Mesenteric fat pad (tissue), 1 donor: ENCODE measurements around the gene FOXL1. TPM values are rescaled to one million over a fixed set of nuclear protein-coding genes. Genes with fewer than 3 reads are reported as not detected.
A peak's percentile ranks its signal among the peaks of the same experiment; 100 is the strongest.

Source experiments
- DNase-seq: peaks from one replicate; pipeline ENCODE4 v3.0.0-alpha.2; 2020; ENCODE audit warnings: low spot score
- total RNA-seq: library from RNA; stranded (reverse); fragmentation: NEBNext Ultra II Directional; extraction: Animal tissue kit (Norgen Biotek cat#: 25700); gene quantifications from one replicate; pipeline ENCODE4 v1.2.1, GENCODE V29; 2021
- donor health status: DM: yes; HTN: yes; CAD: no.

FOXL1 gene
- total RNA-seq, 1 donor from 2014 or later = 0.26 TPM

DNA sequence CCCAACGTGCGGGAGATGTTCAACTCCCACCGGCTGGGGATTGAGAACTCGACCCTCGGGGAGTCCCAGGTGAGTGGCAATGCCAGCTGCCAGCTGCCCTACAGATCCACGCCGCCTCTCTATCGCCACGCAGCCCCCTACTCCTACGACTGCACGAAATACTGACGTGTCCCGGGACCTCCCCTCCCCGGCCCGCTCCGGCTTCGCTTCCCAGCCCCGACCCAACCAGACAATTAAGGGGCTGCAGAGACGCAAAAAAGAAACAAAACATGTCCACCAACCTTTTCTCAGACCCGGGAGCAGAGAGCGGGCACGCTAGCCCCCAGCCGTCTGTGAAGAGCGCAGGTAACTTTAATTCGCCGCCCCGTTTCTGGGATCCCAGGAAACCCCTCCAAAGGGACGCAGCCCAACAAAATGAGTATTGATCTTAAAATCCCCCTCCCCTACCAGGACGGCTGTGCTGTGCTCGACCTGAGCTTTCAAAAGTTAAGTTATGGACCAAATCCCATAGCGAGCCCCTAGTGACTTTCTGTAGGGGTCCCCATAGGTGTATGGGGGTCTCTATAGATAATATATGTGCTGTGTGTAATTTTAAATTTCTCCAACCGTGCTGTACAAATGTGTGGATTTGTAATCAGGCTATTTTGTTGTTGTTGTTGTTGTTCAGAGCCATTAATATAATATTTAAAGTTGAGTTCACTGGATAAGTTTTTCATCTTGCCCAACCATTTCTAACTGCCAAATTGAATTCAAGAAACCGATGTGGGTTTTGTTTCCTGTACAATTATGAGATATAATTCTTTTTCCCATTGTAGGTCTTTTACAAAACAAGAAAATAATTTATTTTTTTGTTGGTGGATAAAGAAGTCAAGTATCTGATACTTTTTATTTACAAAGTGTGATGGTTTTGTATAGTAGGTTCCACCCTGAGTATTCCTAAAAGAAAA lies 9.4 kb upstream of the FOXL1 start:
- DNase-seq = peak; percentile 87

DNA sequence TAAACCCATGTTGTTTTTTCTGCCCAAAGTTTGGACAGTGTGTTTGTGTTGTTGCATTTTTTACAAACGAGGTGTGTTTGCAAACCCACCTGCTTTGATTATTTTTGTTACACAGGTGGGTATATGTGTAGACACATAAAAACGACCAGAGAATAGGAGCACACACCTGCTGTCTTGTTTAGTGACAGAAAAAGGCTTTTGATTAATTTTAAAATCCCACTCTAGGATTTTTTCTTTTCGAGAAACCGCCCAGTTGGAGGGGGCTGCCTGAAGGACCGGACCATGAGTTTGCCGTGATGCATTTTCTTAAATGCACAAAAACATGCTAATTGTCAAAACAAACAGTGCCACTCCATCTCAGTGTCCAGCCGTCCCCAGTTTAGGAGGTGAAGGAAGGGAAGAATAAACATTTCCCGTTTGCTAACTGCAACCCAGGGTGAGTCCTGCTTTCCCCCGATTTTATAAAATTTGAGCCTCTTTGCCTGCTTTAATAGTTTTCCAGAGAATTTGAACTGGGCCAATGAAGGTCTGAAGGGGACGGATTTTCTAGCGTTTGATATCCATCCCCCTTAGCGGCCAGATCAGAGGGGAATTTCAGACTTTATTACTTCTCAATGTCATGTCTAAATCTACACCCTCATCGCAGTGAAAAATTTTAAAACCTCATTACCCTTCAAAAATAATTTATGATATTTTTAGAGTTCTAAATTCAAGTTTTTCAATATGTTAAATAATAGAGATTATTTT lies 8.5 kb upstream of the FOXL1 start:
- DNase-seq = peak; percentile 33

DNA sequence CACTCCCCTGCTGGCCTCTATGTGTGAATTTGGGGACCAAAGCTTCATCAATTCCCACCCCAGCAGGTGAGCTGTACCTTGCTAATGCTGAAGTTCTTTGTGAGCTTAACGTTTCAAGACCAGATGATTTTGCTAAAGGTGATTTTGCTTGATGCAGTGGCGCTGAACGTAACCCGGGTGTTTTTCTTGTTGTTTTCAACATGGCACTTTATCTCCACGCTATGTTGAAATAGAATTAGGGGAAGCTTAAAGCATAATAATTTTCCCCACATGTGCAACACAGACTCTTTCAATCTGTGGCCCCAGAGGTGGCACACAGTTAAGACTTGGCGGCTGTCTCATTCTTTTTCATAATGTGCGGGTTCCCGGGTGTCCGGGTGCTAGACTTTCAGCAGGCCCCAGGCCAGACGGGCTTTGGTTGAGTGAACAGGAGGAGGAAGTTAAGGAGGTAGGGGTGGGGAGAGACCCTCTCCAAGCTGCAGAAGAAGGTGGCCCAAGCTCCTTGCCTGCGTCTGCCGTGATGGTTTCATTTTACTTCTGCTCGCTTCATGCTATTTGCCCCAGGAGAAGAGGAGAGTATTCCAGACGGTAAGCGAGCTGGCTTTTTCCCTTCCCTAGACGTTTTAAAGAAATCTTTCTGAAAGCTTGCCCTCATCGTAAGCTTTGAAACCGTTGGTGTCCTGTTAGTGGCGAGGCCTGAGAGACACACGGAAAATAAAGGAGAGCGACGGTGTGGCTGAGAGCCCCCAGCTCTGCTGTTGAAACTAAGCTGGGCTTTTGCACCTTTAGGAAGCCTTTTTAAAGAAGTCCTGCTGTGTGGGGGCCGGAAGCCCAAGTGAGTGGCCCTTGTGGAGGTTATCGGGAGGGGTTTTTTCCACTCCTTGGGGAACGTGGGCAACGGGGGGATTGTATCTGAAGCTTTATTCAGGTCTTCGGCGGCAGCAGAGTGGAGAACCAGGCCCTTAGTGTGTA lies 7.5 kb upstream of the FOXL1 start:
- DNase-seq = peak; percentile 62

DNA sequence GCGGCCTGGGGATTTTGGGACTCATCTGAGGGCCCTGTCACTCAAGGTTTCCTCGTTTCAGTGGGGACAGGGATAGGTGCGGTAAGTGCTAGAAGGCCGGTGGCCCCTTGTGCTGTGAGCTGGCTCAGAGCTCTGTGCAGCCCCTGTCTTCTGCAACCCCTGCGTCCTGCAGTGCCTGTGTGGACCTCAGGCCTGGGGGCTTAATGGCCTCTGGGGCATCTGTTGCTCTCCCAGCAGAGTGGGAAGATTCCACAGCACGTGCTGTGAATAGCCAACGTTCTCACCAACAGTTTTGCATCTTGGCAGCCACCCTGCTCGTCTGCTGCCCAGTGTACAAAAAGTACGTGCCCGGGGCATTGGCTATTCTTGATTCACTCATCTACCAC lies 6.8 kb upstream of the FOXL1 start:
- DNase-seq = peak; percentile 80

DNA sequence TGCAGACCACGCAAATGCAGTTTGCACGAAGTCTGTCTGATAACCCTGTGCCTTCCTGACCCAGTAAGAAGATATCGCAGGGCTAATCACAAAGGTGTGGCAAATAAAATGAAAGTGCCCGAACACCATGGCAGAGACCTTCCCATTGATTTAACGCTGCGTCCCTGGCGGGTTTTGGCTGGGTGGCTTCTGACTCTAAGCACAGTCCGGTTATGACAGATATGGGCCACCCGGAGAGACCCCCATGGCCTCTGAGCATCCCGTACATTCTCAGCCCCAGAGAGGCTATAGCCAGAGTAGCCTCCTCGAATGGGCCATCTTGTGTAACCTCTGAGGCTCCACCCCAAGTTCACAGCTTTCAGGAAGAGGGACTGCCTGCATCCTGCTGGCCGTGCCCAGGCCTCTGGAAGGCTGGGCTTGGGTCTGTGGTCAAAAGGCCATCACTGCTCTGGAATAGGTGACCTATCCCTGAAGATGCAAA lies 6.3 kb upstream of the FOXL1 start:
- peak; percentile 82 for DNase-seq

DNA sequence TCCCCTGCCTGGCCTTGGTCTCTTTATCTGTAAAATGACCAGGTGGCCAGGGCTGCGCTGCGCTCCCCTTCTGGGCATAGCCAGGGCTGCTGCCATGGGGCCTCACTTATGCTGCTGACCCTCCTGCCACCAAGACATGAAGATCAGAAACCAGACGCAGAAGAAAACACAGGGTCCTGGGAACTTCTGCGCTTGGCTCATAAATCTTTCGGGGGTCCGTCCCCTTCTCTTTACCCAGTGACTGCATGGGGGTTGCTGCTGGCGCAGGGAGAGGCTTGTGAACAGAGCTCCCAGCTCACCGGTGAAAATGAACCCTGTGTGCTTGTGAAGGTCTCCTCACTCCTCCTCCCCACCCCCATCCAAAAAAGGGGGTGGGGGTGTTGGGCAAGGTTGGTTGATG lies 5.7 kb upstream of the FOXL1 start:
- DNase-seq = no peak

DNA sequence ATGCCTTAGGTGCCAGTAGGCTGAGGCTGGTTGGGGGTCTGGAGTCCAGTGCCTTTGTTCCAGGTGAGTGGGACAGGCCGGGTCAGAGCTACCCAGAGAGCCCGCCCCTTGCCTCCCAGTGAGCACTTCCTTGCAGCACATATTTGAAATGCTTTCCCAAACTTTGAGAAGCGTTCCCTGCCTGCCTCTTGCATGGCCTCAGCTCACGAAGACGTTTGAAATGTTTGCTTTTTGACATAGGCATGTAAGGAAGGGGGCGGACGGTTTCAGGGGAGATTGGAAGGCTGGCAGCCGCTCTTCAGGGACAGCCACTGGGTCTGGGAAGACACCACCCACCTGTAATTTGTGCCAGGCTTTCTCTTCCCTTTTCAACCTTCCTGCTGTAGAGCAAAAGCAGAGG lies 5.1 kb upstream of the FOXL1 start:
- DNase-seq = no peak

DNA sequence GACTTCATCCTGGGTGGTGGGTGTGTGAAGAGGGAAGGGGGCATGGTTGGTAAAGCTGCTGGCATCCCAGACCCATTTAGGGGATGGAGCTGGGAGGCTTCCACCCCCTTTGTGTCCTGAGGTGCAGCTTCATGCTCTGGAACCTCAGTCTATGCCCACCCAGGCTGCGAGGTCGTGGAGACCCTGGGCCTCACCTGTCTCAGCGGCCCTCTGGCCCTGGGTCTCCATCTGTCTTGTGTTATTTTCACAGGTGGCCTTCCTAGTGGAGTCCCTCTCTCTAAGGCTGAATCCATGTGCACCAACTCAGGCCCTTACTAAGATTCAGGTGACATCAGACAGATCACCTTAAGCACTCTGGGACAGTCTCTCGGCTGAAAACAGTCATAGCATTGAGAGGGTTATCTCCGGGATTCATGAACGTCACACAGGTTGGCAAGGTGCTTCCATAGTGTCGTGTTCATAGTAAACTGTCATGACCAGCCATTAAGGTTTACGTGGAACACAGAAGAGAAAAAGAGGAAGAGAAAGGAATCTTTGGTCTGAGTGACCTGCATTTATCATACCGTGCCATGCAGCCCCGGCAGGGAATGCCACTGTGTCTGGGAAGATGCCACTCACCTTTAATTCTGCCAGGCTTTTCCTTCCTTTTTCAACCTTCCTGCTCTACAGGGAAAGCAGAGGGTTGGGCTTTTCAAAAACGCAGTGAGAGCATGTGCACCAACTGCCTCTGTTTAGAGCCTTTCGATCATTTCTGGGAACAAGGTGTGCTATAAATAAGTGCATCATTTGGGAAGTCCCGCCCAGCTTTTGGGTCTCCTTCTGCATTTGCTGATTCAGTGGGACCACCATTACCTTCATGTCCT lies 4.5 kb upstream of the FOXL1 start:
- DNase-seq = no peak

DNA sequence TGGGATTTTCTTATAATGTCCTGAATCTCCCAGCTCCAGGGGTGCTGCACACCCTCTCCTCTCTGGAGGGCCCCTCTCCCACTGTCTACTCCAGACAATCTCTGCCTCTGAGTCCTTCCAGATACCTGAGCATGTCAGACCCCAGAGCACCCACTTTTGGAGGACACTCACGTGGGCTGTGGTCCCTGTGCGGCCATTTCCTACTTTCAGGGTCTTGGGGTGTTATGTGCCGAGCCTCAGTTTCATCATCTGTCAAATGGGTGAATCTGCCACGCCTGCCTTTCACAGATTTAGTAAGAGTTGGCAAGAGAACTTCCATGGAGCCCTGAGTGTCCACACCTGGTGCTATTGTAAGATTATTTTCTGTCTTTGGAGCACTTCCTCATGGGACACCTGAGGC lies 3.7 kb upstream of the FOXL1 start:
- DNase-seq = peak; percentile 76

DNA sequence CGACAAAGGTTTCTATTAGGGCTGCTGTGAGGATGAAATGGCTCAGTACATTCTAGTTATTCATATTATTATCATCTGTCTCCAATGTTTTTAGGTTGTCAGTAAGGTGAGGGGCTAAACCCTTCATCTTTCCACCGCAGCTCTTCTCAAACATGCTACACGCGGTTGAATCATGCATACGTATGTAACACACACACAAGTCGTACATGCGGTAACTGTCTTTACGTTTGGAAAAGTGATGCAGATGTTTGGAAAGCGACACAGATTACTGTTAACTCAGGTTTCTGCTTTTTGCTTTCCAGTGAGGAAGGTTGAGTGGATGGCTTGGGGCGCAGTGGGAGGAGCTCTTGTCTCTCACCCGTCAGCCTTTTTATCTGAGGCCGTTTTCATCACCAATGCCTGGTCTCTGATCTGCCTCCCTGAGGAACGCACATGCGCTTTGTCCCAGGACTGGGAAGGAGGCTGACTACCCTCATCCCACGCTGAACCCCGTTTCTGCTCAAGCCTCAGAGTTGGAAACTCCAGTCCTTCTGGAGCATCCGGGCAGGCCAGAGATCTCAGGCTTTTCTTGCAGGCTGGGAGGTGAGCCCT lies 3.2 kb upstream of the FOXL1 start:
- no peak for DNase-seq

DNA sequence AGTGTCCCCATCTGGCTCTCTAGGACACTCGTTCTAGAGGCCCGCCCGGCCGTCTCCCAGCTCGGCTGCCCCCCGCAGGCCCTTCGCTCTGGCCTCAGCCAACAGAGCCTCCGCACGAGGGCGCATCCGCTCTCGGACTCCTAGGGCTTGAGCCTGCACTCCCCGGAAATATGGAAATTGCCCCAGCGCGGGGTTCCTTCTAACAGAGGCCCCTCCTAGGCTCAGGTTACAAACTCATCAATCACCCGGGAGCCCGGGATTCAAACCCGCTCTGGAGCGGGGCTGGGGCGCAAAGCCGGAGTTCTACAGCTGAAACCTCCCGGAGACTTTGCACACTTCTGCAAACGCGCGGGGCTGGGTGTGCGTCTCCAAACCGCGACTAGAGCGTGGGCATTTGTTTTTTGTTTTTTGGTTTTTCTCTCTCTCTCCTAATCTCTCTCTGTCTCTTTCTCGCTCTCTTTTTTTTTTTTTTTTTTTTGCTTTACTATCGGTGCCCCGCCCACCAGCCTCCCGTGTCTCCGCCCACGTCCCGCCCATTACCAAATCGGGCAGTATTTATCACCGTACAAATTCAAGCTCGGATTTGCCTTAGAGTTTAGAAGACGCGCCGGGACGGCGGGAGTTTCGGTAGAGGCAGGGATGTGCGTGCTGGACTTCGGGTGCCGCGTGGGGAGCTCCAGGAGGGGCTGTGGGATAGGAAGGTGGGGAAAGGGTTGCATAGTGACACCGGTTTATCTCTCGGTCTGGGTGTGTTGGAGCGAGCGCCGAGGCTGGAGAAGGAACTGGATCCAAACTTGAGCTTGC lies 2.4 kb upstream of the FOXL1 start:
- peak; percentile 90 for DNase-seq

DNA sequence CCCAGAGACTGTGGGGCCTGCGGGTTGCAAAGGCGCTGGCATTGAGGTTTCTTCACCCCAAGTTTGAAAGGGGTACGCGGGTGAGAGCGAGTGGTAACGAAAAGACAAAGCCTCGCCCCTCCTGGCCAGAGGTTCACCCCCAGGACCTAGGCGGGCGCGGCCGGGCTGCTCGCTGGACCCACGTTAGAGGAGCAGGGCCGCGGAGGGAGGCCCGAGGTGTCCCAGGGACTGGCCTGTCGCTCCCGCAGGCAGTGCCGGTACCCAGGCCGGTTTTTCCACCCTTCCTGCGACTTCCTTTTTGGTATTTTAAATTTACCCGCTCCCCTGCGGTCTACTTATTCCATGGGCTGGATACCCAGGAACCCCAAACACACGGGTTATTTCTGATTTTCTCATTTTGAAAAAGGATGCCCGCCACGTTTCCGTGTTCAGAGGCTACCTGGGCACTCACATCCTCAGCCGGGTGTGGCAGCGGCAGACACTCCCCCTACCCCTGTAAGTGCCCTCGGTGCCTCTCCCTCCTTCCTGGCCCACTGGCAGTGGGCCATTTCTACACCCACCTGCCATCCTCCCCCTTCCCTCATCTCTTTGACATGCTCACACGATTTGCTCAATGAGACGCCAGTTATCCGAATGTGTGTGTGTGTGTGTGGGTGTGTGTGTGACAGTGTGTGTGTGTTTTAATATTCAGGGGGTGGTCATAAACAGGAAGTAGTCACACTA lies 1.6 kb upstream of the FOXL1 start:
- no peak for DNase-seq

DNA sequence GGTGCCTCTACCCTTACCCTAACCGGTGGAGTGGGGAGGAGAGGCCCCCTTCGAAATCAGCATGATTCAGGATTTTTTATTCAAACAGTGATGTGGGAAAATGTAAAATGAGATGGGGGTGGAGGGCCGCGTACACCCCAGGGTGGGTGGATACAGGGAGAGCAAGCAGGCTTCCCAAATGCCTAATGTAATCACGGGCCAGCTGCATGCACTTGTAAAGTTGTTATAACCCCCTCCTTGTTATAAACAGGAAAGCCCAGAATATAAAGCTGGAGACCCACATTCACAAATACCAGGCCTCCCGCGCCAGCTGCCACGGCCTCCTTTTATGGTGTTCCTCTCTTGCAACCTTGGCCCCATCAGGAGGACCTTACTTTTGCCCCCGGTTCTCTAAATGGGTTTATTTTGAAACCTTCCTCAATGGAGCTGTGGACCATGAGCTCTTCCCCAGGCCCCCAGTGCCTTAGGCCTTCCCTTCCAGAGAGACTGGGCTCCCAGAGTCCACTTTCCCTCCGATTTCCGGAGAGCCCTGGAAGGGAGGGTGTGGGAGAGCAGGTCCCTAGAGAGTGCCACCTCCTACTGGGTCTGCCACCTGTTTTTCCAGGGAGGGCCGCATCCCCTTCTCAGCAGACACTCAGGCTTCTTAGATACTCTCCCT lies 906 bp upstream of the FOXL1 start:
- no peak for DNase-seq

DNA sequence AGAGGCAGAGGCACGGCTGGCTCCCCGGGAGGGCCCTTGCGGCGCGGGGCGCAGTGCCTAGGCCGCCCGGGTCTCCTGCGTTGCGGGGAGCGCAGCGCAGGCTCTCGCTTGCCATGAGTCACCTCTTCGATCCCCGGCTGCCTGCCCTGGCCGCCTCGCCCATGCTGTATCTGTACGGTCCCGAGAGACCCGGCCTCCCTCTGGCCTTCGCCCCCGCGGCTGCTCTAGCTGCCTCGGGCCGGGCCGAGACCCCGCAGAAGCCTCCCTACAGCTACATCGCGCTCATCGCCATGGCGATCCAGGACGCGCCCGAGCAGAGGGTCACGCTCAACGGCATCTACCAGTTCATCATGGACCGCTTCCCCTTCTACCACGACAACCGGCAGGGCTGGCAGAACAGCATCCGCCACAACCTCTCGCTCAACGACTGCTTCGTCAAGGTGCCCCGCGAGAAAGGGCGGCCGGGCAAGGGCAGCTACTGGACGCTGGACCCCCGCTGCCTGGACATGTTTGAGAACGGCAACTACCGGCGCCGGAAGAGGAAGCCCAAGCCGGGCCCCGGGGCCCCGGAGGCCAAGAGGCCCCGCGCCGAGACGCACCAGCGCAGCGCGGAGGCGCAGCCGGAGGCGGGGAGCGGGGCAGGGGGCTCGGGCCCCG lies 390 bp downstream of the FOXL1 start:
- DNase-seq = no peak

DNA sequence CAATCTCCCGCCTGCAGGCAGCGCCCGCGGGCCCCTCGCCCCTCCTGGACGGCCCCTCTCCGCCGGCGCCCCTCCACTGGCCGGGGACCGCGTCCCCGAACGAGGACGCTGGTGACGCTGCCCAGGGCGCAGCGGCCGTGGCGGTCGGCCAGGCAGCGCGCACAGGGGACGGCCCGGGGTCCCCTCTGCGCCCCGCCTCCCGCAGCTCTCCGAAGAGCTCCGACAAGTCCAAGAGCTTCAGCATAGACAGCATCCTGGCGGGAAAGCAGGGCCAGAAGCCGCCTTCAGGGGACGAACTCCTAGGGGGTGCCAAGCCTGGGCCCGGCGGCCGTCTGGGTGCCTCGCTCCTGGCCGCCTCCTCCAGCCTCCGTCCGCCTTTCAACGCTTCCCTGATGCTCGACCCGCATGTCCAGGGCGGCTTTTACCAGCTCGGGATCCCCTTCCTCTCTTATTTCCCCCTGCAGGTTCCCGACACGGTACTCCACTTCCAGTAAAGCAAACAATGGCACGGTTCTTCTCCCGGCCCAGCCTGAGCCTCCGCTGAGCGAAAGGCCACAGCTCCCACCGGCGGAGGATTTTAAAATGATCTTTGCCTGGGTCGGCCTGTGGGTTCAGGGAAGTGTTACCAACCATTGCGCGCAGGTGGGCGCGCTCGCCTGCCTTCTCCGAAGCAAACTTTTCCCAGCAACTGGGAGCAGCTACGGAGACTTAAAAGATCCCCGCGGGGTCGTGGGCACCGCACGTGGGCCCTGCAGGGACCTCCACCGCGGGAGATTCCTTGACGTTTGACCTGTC lies 1.1 kb downstream of the FOXL1 start:
- no peak for DNase-seq

DNA sequence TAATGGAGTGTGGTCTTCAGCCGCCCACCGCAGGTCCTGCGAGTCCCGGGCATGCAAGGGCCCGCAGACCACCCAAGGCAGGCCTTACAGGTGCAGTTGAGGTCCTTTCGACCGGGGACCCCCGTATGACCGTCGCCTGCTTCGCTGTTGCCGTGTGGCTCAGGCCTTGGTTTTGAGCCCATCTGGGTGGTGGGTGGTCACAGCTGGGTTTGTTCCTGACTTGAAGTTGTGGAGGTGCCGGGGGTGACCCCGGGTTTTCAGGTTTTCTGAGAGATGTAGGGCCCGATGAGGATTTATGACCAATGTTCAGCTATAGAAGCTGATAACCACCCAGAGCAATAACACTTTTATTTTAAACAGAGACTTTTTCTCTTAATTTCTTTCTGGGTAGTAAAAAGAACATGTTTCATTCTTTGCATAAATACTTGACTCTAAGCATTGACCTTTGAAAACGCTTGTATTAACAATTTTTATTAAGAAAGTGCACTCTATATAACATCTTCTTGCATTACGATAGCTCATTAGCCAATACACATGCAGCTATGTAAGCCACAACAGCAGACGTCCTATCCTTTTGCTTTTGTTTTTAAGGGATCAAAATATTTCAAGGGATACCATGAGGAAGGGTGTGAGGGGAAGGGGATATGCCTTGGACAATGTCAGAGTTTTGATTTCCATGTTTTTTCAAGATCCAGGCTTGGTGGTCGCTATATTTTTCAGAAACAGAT lies 1.9 kb downstream of the FOXL1 start:
- no peak for DNase-seq
